HG02759 (cell line): ENCODE results near the gene DCBLD1.

Experiments used
- ATAC-seq: cut with Tn5 transposase; IDR thresholded peaks from one replicate; pipeline ENCODE4 v1.9.1; 2021; ENCODE audit warnings: mild to moderate bottlenecking, moderate library complexity; ENCODE audit not compliant: unreplicated experiment

The DCBLD1 gene

DNA sequence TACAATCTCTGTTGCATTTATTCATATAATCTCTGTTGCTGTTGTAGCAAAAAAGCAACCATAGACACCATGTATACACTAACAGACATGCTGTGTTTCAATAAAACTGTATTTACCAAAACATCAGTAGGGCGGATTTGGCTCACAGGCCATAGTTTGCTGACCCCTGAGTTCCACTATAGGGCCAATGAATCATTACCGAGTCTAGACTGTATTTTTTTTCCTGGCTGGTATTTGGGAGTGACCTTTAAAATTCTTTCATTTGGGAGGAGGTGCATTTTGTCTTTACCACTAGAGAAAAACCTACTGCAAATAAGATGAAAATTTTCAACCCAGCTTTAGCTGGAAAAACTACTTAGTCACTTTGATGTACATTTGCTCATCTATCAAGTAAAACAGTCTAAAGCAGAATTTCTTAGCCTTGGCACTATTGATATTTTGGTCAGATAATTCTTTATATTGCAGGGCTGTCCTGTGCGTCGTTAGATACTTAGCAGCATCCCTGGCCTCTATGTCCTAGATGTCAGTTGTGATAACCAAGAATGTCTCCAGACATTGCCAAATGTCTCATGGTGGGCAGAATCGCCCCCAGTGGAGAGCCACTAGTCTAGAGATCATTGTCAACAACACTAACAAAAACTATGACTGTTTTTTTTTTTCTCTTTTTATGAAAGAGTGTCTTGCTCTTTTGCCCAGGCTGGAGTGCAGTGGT, 39.5 kb downstream of the DCBLD1 start:
- no peak for ATAC-seq

DNA sequence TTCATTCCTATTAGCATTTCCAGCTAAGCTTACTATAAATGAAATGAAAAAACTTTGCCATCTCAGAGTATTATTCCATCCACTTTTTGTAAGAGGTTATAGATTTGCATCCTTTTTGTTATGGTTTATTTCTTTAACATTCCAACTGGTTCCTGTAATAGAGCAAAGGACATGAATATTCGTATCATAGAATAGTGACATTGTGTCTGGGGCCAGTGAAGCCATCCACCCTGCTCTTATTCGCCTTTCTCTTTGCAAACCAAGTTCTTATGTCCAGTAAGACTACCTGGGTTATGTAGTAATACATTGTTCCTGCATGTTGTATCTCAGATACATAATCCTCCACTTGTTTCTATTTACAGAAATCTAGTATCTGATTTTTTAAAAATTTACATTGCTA, 43.1 kb downstream of the DCBLD1 start:
- no peak for ATAC-seq

DNA sequence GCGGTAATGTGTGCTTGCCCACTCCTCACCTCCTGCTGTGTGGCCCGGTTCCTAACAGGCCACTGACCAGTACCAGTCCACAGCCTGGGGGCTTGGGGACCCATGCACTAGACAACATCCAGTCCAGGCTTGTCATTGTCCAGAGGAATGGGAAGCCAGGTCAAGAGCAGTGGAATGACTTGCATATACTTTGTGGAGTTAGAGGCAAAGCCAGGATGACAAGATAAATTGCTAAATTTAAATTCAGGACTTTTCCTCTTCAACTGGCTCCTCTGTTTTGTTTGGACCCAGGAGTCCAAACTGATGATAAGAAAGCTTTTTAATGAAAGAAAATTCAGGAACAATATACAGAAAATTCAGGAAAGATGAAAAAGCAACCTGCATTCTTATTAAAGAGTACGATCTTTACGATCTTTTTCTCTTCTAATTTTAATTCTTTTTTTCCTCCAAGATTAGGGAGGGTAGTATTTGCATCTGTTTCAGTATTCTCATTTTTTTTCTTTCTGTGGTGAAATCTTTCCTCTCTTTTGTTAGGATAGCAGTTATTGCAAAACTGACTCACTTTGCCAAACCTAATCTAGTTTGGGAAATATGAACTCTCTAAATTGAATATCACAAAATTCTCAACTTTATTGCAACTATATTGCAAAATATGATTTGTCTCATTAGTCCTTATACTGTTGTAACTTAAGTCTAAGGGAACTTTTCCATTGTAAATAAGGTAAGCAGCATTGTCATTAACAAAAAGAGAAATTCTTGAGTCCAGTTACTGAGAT, 48.2 kb downstream of the DCBLD1 start:
- no peak for ATAC-seq

DNA sequence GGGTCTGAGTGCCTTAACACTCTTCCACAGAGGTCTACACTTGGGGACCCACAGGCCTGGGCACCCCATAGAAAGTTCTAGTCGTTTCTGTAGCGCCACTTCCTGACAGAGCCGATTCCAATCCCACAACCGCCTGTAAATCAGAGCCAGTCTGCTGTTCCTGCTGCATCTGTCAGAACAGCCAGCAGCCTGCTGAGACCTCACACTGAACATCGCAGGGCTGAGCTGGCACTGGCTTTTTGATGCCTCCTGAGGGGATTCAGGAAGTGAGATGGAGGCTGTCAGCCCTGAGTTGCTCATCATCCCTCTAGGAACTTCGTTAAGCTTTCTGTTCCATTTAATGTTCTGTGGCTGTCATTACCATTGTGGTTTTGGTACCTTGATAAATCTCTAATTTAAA, 48.9 kb downstream of the DCBLD1 start:
- no peak for ATAC-seq

DNA sequence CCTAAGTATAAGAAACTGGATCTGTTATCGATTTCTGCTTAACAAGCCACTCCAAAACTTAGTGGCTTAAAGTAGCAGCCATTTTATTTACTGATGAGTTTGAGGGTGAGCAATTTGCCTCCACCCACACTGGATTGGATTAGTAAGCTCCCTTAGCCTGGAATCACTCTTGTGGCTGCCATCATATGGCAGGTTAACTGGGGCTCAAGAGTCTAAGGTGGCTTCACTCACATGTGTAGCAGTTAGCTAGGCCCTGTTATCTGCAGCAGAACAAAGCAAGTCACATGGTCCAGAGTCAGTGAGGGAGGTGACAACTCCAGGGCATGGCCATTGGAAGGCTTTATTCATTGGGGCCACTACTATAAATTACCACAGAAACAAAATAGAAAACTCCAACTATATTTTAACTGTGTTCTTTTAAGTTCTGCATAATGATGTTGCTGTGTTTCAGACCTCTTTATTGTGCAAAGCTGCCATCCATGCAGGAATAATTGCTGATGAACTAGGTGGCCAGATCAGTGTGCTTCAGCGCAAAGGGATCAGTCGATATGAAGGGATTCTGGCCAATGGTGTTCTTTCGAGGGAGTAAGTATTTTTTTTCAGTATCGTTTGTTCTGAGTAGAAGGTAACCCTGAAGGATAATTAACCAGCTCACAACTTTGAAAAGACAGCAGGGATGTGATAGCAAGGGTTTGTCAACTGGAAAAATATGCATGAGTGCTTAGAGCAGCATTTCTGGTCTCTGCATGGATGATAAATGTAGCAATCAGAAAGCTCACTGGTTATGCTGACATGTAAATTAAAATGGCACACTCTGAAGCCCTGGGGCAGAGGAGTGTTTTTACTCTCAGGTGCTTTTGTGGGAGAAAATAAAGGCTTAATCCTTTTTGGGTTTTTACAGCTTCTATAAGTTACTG, 49.6 kb downstream of the DCBLD1 start:
- ATAC-seq = no peak

DNA sequence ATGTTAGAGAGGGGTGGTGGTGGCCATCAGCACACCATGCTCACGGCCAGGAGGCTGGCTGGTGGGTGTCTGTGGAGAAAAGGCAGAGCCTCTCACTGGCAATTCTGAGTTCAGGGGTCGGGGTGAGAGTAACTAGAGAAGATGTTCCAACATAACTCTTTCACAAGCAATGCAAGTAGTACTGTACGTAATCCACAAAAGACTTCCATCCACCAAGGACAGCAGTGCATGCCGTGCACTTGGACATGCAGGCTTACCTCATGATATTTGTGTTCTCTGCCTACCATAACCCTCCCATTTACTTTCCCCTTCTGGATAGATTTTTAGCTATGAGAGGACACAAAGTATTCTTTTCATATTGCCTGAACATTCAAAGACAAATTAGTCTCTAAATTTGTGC, 51.3 kb downstream of the DCBLD1 start:
- no peak for ATAC-seq

DNA sequence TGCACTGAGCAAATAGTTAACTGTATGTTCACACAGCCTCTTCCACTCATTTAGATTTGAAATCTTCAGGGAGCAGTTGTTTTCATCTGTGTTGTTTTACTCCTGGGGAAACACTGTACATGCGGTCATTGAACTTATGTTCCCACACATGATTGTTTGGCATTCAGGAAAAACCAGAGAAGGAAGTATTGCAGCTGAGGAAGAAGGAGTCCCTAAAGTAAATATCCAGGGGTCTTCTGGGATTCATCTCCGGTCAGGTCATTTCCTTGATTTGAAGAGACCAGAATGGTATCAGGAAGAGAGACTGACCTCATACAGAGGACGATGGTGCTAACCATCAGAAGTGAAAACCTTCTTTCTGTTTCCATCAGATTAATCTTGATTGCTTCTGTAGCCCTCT, 52.5 kb downstream of the DCBLD1 start:
- ATAC-seq = no peak

DNA sequence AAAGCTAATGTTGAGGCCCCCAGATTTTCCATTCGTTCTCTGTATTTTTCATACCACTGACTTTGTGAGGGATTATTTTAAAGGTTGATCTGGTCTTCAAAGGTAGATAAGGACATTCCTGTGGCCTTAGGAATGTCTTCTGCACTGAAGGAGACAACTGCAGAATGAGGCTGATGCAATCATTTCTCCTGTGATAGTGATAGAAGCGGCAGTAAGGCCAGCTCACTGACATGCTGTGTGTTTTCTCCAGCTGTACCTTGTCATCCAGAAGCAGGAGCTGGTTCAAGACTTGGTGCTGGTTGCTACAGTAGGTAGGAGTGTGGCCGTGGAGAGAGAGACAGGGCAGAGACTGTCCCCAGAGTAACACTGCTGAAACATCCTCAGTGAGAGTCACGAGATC, 53.8 kb downstream of the DCBLD1 start:
- ATAC-seq = no peak

DNA sequence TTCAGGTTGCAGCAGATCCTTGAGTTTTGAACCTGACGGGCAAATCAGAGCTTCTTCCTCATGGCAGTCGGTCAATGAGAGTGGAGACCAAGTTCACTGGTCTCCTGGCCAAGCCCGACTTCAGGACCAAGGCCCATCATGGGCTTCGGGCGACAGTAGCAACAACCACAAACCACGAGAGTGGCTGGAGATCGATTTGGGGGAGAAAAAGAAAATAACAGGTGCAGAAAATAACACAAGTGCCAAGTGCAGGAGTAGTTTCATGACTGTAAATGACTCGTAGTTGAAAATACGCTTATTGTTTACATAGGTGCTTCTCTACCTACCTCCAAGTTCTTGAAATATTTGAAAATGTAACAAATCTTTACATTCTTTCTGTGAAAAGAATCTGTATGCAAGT, 56.1 kb downstream of the DCBLD1 start:
- no peak for ATAC-seq

DNA sequence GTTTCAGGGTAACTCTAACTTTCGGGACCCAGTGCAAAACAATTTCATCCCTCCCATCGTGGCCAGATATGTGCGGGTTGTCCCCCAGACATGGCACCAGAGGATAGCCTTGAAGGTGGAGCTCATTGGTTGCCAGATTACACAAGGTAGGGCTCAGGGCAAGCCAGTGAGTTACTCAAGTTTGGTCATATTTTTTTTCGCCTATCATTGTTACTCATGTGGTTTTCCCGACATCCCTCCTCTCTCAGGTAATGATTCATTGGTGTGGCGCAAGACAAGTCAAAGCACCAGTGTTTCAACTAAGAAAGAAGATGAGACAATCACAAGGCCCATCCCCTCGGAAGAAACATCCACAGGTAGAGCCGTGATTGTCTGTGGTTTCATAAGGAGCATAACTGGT, 58.2 kb downstream of the DCBLD1 start:
- no peak for ATAC-seq

DNA sequence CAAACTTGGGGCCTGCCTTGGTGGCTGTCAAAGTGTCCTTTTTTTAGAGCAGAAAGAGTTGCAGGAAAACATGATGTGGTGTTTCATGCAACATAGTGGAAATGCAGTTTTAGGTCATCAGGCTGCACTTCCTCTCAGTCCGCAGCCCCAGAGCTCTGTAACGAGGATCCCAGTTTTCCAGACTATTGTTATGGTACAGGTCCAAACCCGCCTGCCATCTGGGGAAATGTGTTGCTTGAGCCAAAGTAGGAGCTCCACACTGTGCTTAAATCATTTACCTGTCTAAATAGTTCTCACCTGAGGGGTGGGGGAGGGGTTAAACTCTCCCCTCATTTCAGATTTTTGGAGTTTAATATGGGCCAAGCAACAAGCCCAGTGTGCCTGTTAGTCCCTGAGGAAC, 60.0 kb downstream of the DCBLD1 start:
- ATAC-seq = no peak

DNA sequence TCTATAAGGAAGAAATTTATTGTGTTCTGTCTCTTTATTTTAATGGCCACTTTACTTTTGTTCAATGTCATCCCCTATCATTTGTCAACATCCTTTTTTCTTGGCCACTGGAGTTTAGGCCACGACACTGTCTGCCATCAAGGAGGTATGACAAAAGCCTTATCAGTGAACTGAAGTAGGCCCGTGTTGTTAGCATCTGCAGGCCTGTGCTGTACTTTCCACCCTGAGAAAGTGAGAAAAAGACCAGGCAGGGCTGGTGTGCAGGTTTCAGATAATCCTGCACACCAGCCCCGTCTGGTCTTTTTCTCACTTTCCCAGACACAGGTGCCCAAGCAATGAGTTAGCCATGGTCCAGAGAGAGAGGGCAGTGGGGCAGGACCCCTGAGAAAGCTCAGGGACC, 62.2 kb downstream of the DCBLD1 start:
- ATAC-seq = no peak

DNA sequence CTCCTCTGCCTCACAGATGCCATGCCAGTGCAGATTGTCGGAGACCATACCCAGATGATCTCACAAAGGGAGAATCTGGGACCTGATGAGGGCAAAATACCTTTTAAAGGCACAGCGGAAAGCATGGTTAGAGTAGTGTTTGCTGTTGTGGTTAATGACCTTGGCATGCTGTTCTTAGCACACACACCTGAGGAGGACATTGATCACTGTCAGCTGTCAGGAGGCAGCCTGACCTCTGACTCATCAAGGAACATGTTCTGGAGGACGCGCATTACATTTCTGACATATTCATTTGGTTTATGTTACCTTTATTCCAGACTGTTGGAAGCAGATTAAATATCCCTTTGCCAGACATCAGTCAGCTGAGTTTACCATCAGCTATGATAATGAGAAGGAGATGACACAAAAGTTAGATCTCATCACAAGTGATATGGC, 62.7 kb downstream of the DCBLD1 start:
- no peak for ATAC-seq

DNA sequence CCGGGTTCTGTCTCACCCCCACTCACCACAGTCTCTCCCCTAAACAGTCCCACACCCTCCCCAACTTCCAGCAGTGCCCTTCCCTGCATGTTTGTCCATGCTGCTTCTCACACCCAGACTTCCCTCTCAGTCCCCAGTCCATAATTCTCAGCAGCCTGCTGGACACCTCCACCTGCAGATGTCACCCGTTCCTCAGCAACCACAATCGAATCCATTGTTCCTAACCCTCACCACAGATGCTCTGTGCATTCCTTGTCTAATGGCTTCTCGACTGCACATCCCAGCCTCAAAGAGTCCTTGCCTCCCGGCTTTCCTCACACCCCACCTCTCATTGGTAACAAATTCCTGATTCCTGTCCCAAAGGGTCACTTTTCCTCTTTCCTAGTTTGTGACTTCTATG, 64.2 kb downstream of the DCBLD1 start:
- ATAC-seq = no peak

DNA sequence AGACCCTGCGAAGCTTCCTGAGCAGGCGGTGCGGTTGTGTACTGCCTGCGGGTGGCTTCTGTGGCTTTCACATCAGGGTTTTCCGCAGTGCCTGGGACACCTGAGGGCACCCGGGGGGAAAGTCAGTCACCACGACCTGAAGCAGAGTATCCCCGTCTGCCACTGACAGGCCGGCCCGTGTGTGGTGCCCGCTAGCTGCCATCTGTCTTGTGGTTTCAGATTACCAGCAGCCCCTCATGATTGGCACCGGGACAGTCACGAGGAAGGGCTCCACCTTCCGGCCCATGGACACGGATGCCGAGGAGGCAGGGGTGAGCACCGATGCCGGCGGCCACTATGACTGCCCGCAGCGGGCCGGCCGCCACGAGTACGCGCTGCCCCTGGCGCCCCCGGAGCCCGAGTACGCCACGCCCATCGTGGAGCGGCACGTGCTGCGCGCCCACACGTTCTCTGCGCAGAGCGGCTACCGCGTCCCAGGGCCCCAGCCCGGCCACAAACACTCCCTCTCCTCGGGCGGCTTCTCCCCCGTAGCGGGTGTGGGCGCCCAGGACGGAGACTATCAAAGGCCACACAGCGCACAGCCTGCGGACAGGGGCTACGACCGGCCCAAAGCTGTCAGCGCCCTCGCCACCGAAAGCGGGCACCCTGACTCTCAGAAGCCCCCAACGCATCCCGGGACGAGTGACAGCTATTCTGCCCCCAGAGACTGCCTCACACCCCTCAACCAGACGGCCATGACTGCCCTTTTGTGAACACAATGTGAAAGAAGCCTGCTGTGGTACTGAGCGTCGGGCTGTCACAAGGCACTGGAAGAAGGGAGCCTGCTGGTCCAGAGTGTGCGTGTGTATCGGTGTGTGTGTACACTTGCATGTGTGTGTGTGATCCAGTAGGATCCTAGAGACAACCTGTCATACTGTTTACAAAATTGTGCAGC, 65.5 kb downstream of the DCBLD1 start:
- ATAC-seq = peak; percentile 61

DNA sequence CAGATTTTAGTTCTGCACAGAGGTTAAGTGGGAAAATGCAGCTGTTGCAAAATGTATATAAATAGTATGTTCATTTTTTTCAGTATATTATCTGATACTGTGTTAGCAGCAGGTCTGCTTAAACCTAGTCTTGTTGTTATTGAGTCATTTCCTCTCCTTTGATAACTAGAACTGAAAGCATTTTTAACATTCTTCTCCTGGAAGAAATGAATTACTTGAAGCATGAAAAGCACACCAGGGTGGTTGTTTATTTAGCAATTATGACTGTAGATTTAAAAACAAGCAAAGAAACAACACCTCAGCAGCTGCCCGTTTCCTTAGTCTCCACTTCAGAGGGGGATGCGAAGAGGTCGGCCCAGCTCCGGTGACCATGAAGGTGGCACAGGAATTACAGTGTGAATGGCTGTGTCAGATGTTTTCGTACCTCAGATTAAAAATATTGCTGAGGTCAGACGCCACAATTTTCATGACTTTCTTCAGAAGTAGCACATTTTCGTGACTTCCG, 66.4 kb downstream of the DCBLD1 start:
- ATAC-seq = no peak

DNA sequence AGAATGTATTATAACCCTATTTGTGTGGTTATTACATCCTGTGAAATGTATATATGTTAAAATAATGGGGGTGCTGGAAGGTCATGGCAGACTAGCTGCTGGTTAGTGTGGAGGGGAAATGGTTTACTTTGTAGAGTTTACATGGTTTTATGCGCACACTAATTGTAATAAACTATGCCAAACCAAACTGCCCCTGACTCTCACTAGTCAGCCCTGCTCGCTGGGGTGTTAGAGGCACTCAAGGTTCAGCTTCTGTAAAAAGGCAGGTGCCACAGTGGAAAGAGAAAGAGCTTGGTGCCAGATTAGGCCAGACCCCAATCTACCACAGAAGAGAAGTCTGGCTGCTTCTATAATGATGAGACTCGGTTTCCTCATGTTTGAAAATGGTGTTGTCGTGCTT, 67.1 kb downstream of the DCBLD1 start:
- no peak for ATAC-seq

DNA sequence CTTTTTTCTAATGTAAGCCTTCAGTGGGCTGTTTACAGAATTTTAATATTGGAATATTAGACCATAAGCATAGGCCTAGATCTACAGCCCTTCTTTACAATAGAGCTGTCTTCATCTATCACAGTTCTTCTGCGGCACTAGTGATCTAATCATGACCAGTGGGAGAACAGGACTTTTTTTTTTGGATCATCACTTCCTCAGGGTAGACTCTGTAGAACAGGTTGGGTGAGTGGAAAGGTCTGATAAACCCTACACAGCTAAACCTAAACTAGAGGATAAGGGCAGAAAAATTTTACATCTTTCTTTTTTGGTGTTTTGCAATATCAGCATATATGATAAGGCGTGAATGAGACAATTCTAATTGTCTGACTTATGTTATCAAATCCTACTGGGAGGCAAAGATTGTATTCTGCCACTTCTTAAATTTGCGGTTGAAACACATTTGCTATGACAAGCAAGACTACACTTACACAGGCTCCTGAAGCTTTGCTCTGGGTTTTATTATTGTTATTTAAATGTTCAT, 67.7 kb downstream of the DCBLD1 start:
- no peak for ATAC-seq

DNA sequence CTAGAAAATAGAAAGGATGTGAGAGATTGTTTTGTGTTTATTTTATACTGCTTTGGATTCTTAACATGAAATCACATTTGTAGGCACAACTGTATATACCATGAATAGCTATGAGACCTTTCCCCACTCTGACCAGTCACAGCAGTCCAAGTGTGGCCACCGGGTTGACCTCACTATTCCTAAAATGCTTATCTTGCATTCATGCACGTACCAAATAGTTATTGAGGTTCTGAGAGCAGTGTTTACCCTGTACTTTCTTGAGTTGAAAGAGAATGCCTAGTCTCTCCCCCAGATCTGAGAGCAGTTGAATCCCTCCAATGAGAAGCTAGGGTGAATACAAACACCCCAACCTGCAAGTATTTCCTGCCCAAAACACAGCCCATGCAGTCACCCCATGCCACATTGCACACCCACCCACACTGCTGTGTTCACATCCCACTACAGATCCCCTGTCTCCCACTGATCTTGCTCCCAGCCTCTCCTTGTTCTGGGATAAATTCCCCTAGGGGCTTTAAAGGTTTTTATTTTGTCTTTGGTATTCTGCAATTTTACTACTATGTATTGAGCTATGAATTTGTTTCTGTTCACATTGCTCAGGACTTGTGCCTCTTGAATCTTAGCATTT, 68.3 kb downstream of the DCBLD1 start:
- ATAC-seq = no peak

DNA sequence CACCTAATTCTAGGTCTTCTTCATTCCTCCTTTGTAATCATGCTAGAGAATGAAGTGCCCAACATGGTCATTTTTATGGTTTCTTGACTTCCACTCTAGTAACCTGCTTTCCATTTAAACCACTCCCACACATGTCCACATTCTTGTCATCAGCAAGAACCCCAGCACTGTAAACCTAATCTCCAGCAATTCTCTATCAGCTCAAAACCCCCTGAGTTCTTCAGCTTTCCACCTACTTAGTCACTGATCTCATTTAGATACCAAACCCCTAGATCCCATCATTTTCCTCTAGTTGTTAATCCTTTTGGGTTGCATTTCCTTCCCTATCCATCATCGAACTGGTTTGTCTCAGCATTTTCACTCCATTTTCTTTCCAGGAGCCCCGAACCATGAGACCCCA, 70.1 kb downstream of the DCBLD1 start:
- no peak for ATAC-seq
